ENCODE data around the gene TMPRSS11A.

DNA sequence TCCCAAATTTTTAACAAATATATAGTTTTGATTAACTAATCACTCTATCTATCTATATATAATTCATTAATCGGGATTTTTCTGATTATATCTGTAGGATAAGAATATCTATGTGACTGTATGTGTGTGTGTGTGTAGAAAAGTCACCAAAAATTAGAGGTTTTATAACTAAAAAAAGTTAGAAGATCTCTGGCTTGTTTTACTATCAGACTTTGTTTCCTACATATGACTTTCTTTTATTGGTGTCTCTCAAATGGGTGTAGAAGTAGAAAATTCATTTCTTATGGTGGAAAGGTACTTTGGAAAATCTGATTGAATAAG lies 52.7 kb downstream of the TMPRSS11A start:
- TF ChIP-seq, protein P1, sequence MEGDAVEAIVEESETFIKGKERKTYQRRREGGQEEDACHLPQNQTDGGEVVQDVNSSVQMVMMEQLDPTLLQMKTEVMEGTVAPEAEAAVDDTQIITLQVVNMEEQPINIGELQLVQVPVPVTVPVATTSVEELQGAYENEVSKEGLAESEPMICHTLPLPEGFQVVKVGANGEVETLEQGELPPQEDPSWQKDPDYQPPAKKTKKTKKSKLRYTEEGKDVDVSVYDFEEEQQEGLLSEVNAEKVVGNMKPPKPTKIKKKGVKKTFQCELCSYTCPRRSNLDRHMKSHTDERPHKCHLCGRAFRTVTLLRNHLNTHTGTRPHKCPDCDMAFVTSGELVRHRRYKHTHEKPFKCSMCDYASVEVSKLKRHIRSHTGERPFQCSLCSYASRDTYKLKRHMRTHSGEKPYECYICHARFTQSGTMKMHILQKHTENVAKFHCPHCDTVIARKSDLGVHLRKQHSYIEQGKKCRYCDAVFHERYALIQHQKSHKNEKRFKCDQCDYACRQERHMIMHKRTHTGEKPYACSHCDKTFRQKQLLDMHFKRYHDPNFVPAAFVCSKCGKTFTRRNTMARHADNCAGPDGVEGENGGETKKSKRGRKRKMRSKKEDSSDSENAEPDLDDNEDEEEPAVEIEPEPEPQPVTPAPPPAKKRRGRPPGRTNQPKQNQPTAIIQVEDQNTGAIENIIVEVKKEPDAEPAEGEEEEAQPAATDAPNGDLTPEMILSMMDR (optimal IDR thresholded peaks at IDR 0.05 in 1 of 3, IDR thresholded peaks at IDR 0.05 in 1 of 3, conservative IDR thresholded peaks at IDR 0.05 in 1 of 3; ENCODE audit: extremely low read depth in 1 of 3, insufficient read depth in 2 of 3, low read length in 3 of 3): no peak
- TF ChIP-seq EZH2 (IDR thresholded peaks at IDR 0.05; ENCODE audit: low read length): no peak

Measured in keratinocyte (primary cell).